ENCODE measurements around the gene CLMN. TPM values are rescaled to one million over a fixed set of nuclear protein-coding genes. Genes with fewer than 3 reads are reported as not detected.
"Not testable (repeated sequence)": the region's sequence is repeated elsewhere in the genome, so short reads cannot be mapped to it uniquely, and the experiment has no call there.

Gene CLMN
- total and polyA plus RNA-seq, 2 of the 4 experiments (the other 2 are of a cell fraction), result 0.10 to 0.18 TPM

- CTCF ChIA-PET, result no interaction called here
- ATAC-seq (ENCODE audit: low read depth), result no peak
- POLR2A ChIA-PET (ENCODE audit: unreplicated experiment), result no interaction called here
Observed at GRCh38 chr14:95180966-95181741, 138.6 kb downstream of the CLMN start.

DNA sequence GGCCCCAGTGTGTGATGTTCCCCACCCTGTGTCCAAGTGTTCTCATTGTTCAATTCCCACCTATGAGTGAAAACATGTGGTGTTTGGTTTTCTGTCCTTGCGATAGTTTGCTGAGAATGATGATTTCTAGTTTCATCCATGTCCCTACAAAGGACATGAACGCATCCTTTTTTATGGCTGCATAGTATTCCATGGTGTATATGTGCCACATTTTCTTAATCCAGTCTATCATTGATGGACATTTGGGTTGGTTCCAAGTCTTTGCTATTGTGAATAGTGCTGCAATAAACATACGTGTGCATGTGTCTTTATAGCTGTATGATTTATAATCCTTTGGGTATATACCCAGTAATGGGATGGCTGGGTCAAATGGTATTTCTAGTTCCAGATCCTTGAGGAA, 144.0 kb downstream of the CLMN start:
- BruUV-seq (replicated peaks); H2AK5ac ChIP-seq (ENCODE audit: low read depth, low read length); H3K9ac ChIP-seq (ENCODE audit: low read depth, low read length); H3K4me3 ChIP-seq (ENCODE audit: insufficient read depth, low read depth, low read length); H3K4me1 ChIP-seq (ENCODE audit: control insufficient read depth, insufficient read depth, low read length); H3K36me3 ChIP-seq (ENCODE audit: control insufficient read depth, insufficient read depth, low read length); CTCF ChIA-PET; H3K27me3 ChIP-seq (ENCODE audit: control insufficient read depth, insufficient read depth, low read length); H4K20me1 ChIP-seq (ENCODE audit: insufficient read depth, low read length); H3K23ac ChIP-seq (ENCODE audit: low read depth, low read length); H3K56ac ChIP-seq (ENCODE audit: extremely low read depth, insufficient read depth, low read length); H2BK120ac ChIP-seq (ENCODE audit: low read depth, low read length); H2BK15ac ChIP-seq (ENCODE audit: low read depth, low read length); H3K4me2 ChIP-seq (ENCODE audit: low read depth, low read length); in situ Hi-C loops (cut with MboI; ENCODE audit: low sequenced_read_pairs); POLR2A ChIA-PET (ENCODE audit: unreplicated experiment); H2AFZ ChIP-seq (replicated peaks; ENCODE audit: low read length, poor library complexity); H2BK5ac ChIP-seq (ENCODE audit: low read depth, low read length, poor library complexity, severe bottlenecking); H4K91ac ChIP-seq (ENCODE audit: insufficient read depth, low read depth, low read length); H3K18ac ChIP-seq (ENCODE audit: low read depth, low read length); intact Hi-C loops (cut with micrococcal nuclease); H2AK9ac ChIP-seq (replicated peaks; ENCODE audit: low read depth, low read length, poor library complexity); H3K4ac ChIP-seq (ENCODE audit: low read depth, low read length); H3K79me1 ChIP-seq (ENCODE audit: low read depth in 1 of 2, low read length in 2 of 2); ATAC-seq (ENCODE audit: low read depth); H4K8ac ChIP-seq (ENCODE audit: low read depth in 2 of 2, low read length in 2 of 2); H2BK20ac ChIP-seq (ENCODE audit: low read depth, low read length); dilution Hi-C loops (cut with HindIII; ENCODE audit: low sequenced_read_pairs, unreplicated experiment); H3K9me3 ChIP-seq (ENCODE audit: control insufficient read depth, insufficient read depth, low read length); H3K14ac ChIP-seq (replicated peaks; ENCODE audit: low read depth, low read length); H3K27ac ChIP-seq (ENCODE audit: insufficient read depth, low read length); DNase-seq; H3K9me1 ChIP-seq (ENCODE audit: insufficient read depth, low read length); H4K5ac ChIP-seq (ENCODE audit: low read depth, low read length): not testable (repeated sequence)
- no CpG with 5 or more reads among the region's 3 CpGs for WGBS, 2 experiments (ENCODE audit: extremely low coverage in 2 of 2, insufficient read length in 1 of 2)

More at GRCh38 chr14:95180966-95181741, 138.6 kb downstream of the CLMN start:
- H4K5ac ChIP-seq (ENCODE audit: low read depth, low read length), result no peak overlapping the region
- H3K9ac ChIP-seq (ENCODE audit: low read depth, low read length), result no peak overlapping the region
- no peaks in the 10 kb centered on the region for H4K20me1 ChIP-seq (ENCODE audit: insufficient read depth, low read length)
- no peak overlapping the region for H4K8ac ChIP-seq (ENCODE audit: low read depth in 2 of 2, low read length in 2 of 2)
- peaks cover 4% of the 10 kb centered on the region; the same call in 1 of the 2 replicates for H3K4me1 ChIP-seq (ENCODE audit: control insufficient read depth, insufficient read depth, low read length)
- no peaks in the 10 kb centered on the region for H3K79me1 ChIP-seq (ENCODE audit: low read depth in 1 of 2, low read length in 2 of 2)
- no peak for DNase-seq
- no peak overlapping the region for H2AK5ac ChIP-seq (ENCODE audit: low read depth, low read length)
- H3K36me3 ChIP-seq (ENCODE audit: control insufficient read depth, insufficient read depth, low read length), result no peaks in the 10 kb centered on the region
- no peak overlapping the region for H3K14ac ChIP-seq (replicated peaks; ENCODE audit: low read depth, low read length)
- H3K27me3 ChIP-seq (ENCODE audit: control insufficient read depth, insufficient read depth, low read length), result no peaks in the 10 kb centered on the region; the same call in 1 of the 2 replicates
- no peak overlapping the region for H3K23ac ChIP-seq (ENCODE audit: low read depth, low read length)
- intact Hi-C loops (cut with micrococcal nuclease) (no loop called here), dilution Hi-C loops (cut with HindIII; ENCODE audit: low sequenced_read_pairs, unreplicated experiment) (no loop called here), in situ Hi-C loops (cut with MboI; ENCODE audit: low sequenced_read_pairs) (no loop called here)
- H2BK20ac ChIP-seq (ENCODE audit: low read depth, low read length), result no peak overlapping the region
- H3K18ac ChIP-seq (ENCODE audit: low read depth, low read length), result no peak overlapping the region
- H3K27ac ChIP-seq (ENCODE audit: insufficient read depth, low read length), result no peak overlapping the region
- H2BK120ac ChIP-seq (ENCODE audit: low read depth, low read length), result no peak overlapping the region
- TF ChIP-seq, protein P1, sequence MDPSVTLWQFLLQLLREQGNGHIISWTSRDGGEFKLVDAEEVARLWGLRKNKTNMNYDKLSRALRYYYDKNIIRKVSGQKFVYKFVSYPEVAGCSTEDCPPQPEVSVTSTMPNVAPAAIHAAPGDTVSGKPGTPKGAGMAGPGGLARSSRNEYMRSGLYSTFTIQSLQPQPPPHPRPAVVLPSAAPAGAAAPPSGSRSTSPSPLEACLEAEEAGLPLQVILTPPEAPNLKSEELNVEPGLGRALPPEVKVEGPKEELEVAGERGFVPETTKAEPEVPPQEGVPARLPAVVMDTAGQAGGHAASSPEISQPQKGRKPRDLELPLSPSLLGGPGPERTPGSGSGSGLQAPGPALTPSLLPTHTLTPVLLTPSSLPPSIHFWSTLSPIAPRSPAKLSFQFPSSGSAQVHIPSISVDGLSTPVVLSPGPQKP (IDR thresholded peaks at IDR 0.05; ENCODE audit: borderline replicate concordance, low read depth, low read length), result no peak
- 0 out of 2 replicates have a peak, but pooled peaks have one; percentile 10 for TF ChIP-seq CEBPB (IDR thresholded peaks at IDR 0.05; ENCODE audit: low read depth, low read length)
- 47% methylated on average over 3 of the region's 8 CpGs; no CpG with 5 or more reads in 1 of the 2 experiments for WGBS, 2 experiments (ENCODE audit: extremely low coverage in 2 of 2, insufficient read length in 1 of 2)
- H3K9me3 ChIP-seq (ENCODE audit: control insufficient read depth, insufficient read depth, low read length), result no peaks in the 10 kb centered on the region
- H3K4me2 ChIP-seq (ENCODE audit: low read depth, low read length), result no peak overlapping the region
- H4K91ac ChIP-seq (ENCODE audit: insufficient read depth, low read depth, low read length), result no peak overlapping the region
- no peak overlapping the region for H3K4ac ChIP-seq (ENCODE audit: low read depth, low read length)
- no peak overlapping the region for H2AK9ac ChIP-seq (replicated peaks; ENCODE audit: low read depth, low read length, poor library complexity)
- H2BK5ac ChIP-seq (ENCODE audit: low read depth, low read length, poor library complexity, severe bottlenecking), result no peak overlapping the region
- no peak overlapping the region for H2BK15ac ChIP-seq (ENCODE audit: low read depth, low read length)
- no peak overlapping the region for H3K4me3 ChIP-seq (ENCODE audit: insufficient read depth, low read depth, low read length)
- no peaks in the 10 kb centered on the region for H3K9me1 ChIP-seq (ENCODE audit: insufficient read depth, low read length)
- H2AFZ ChIP-seq (replicated peaks; ENCODE audit: low read length, poor library complexity), result no peak overlapping the region
- BruUV-seq (replicated peaks), result no TSS peak
- H3K56ac ChIP-seq (ENCODE audit: extremely low read depth, insufficient read depth, low read length), result no peak overlapping the region

Measured in IMR-90 (cell line).